H9 (cell line): ENCODE data around the gene SSRP1. TPM values are rescaled to one million over a fixed set of nuclear protein-coding genes. Genes with fewer than 3 reads are reported as not detected.

Experiments used
- DNase-seq: peaks from one replicate; pipeline ENCODE4 v3.0.0-alpha.2; 2017
- H2AFZ ChIP-seq: one replicate; pipeline ENCODE4 v1.6.1; 2013; ENCODE audit warnings: mild to moderate bottlenecking, low read length, control low read depth, moderate library complexity
- H2AK5ac ChIP-seq: 2 replicates; pipeline ENCODE4 v1.6.1; 2013; ENCODE audit warnings: low read length, control low read depth, mixed read lengths; ENCODE audit not compliant: insufficient read length
- H2BK120ac ChIP-seq: one replicate; pipeline ENCODE4 v1.6.1; 2013; ENCODE audit warnings: low read depth, mild to moderate bottlenecking, low read length, control low read depth, inconsistent platforms; ENCODE audit not compliant: poor library complexity, severe bottlenecking
- H2BK12ac ChIP-seq: 2 replicates; pipeline ENCODE4 v1.6.1; 2013; ENCODE audit warnings: low read length, control low read depth, mixed read lengths, low read depth; ENCODE audit not compliant: insufficient read length
- H2BK15ac ChIP-seq: 2 replicates; pipeline ENCODE4 v1.6.1; 2013; ENCODE audit warnings: low read depth, low read length, control low read depth
- H2BK20ac ChIP-seq: one replicate; pipeline ENCODE4 v1.6.1; 2013; ENCODE audit warnings: low read depth, mild to moderate bottlenecking, low read length, control low read depth, inconsistent platforms; ENCODE audit not compliant: poor library complexity, severe bottlenecking
- H2BK5ac ChIP-seq: 2 replicates; pipeline ENCODE4 v1.6.1; 2013; ENCODE audit warnings: low read length, control low read depth, mixed read lengths; ENCODE audit not compliant: insufficient read length
- H3K14ac ChIP-seq: 2 replicates; pipeline ENCODE4 v1.6.1; 2013; ENCODE audit warnings: low read length, control low read depth; ENCODE audit not compliant: insufficient read depth
- H3K18ac ChIP-seq: 2 replicates; pipeline ENCODE4 v1.6.1; 2013; ENCODE audit warnings: low read depth, mild to moderate bottlenecking, mixed read lengths, low read length, control low read depth; ENCODE audit not compliant: insufficient read length
- H3K23ac ChIP-seq: 2 replicates; pipeline ENCODE4 v1.6.1; 2013; ENCODE audit warnings: low read length, control low read depth, mixed read lengths, low read depth; ENCODE audit not compliant: insufficient read length
- H3K23me2 ChIP-seq: 2 replicates; pipeline ENCODE4 v1.6.1; 2013; ENCODE audit warnings: low read depth, mild to moderate bottlenecking, mixed read lengths, low read length, control low read depth; ENCODE audit not compliant: insufficient read length, poor library complexity, severe bottlenecking
- H3K27ac ChIP-seq: 2 replicates; pipeline ENCODE4 v1.5.1; 2013; ENCODE audit warnings: low read length, control low read depth, mixed read lengths, low read depth; ENCODE audit not compliant: insufficient read length
- H3K27me3 ChIP-seq: 2 replicates; pipeline ENCODE4 v1.6.1; 2013; ENCODE audit warnings: low read length, control low read depth, inconsistent platforms; ENCODE audit not compliant: insufficient read depth
- H3K4ac ChIP-seq: 2 replicates; pipeline ENCODE4 v1.6.1; 2013; ENCODE audit warnings: low read depth, mild to moderate bottlenecking, control low read depth, inconsistent platforms, low read length, moderate library complexity
- H3K4me1 ChIP-seq: 2 replicates; pipeline ENCODE4 v1.6.1; 2013; ENCODE audit warnings: low read length, control low read depth, inconsistent platforms; ENCODE audit not compliant: insufficient read depth
- H3K4me2 ChIP-seq: 2 replicates; pipeline ENCODE4 v1.6.1; 2013; ENCODE audit warnings: low read length, control low read depth, mixed read lengths; ENCODE audit not compliant: insufficient read length, insufficient read depth
- H3K56ac ChIP-seq: 2 replicates; pipeline ENCODE4 v1.6.1; 2013; ENCODE audit warnings: low read depth, mild to moderate bottlenecking, mixed read lengths, low read length, control low read depth; ENCODE audit not compliant: insufficient read length
- H3K79me1 ChIP-seq: 2 replicates; pipeline ENCODE4 v1.6.1; 2013; ENCODE audit warnings: low read depth, mild to moderate bottlenecking, moderate library complexity, low read length, control low read depth, inconsistent platforms; ENCODE audit not compliant: insufficient read depth, poor library complexity, severe bottlenecking
- H3K79me2 ChIP-seq: 2 replicates; pipeline ENCODE4 v1.6.1; 2013; ENCODE audit warnings: low read length, control low read depth, inconsistent platforms; ENCODE audit not compliant: insufficient read depth
- H3K9ac ChIP-seq: 2 replicates; pipeline ENCODE4 v1.6.1; 2013; ENCODE audit warnings: low read length, control low read depth, mixed read lengths; ENCODE audit not compliant: insufficient read length; ENCODE audit errors: extremely low read depth
- H3K9me3 ChIP-seq: one replicate; pipeline ENCODE4 v1.6.1; 2013; ENCODE audit warnings: low read depth, low read length, inconsistent platforms; ENCODE audit not compliant: control insufficient read depth
- H3T11ph ChIP-seq: one replicate; pipeline ENCODE4 v1.6.1; 2013; ENCODE audit warnings: mild to moderate bottlenecking, low read length, control low read depth, inconsistent platforms
- H4K20me1 ChIP-seq: one replicate; pipeline ENCODE4 v1.6.1; 2013; ENCODE audit not compliant: control insufficient read depth, insufficient read length, insufficient read depth
- H4K5ac ChIP-seq: 2 replicates; pipeline ENCODE4 v1.6.1; 2013; ENCODE audit warnings: low read depth, mild to moderate bottlenecking, mixed read lengths, low read length, control low read depth; ENCODE audit not compliant: insufficient read length
- H4K8ac ChIP-seq: replicated peaks from 2 replicates; pipeline ENCODE4 v1.6.1; 2013; ENCODE audit warnings: low read length, control low read depth, mixed read lengths, low read depth; ENCODE audit not compliant: insufficient read length
- H4K91ac ChIP-seq: 2 replicates; pipeline ENCODE4 v1.6.1; 2013; ENCODE audit warnings: low read depth, mild to moderate bottlenecking, moderate library complexity, mixed read lengths, low read length, control low read depth; ENCODE audit not compliant: insufficient read length
- H3K27ac Mint-ChIP-seq, 3 experiments: 2 replicates in 2 of 3; 3 replicates in 1 of 3; pipeline ENCODE4 v1.8.0; 2020 to 2021; ENCODE audit warnings: mixed read lengths in 3 of 3, mild to moderate bottlenecking in 1 of 3, moderate library complexity in 1 of 3
- H3K27me3 Mint-ChIP-seq: 2 replicates; pipeline ENCODE4 v1.8.0; 2021; ENCODE audit warnings: low read depth, mild to moderate bottlenecking, moderate library complexity, mixed read lengths
- H3K36me3 Mint-ChIP-seq, 3 experiments: 2 replicates in 2 of 3; 3 replicates in 1 of 3; pipeline ENCODE4 v1.8.0; 2020 to 2021; ENCODE audit warnings: low read depth in 3 of 3, mixed read lengths in 3 of 3; ENCODE audit not compliant: insufficient read depth in 1 of 3
- H3K4me1 Mint-ChIP-seq, 2 experiments: 2 replicates each; pipeline ENCODE4 v1.8.0; 2020; ENCODE audit warnings: mixed read lengths in 2 of 2
- H3K4me3 Mint-ChIP-seq, 2 experiments: 2 replicates in 1 of 2; 3 replicates in 1 of 2; pipeline ENCODE4 v1.8.0; 2020 to 2021; ENCODE audit warnings: mild to moderate bottlenecking in 2 of 2, mixed read lengths in 2 of 2, moderate library complexity in 1 of 2
- H3K9me3 Mint-ChIP-seq, 2 experiments: 2 replicates in 1 of 2; 3 replicates in 1 of 2; pipeline ENCODE4 v1.8.0; 2020; ENCODE audit warnings: mild to moderate bottlenecking in 2 of 2, mixed read lengths in 2 of 2, moderate library complexity in 1 of 2
- CTCF ChIP-seq: fragments of 200-600 bp; sonication (generic); conservative IDR thresholded peaks from 3 replicates; pipeline ENCODE4 v1.8.0; 2021; ENCODE audit warnings: antibody characterized with exemption, mild to moderate bottlenecking
- WGBS: extraction: QIAGEN DNeasy Blood & Tissue Kit; methylation state at CpG from one replicate; pipeline ENCODE4 v1.1.7; 2013; ENCODE audit warnings: missing lambda C conversion rate, low lambda C conversion rate, mixed read lengths; ENCODE audit not compliant: insufficient read length; ENCODE audit errors: extremely low coverage; 5-methylcytosine and 5-hydroxymethylcytosine counted together
- total RNA-seq: library from RNA; stranded (reverse); gene quantifications from 2 replicates; pipeline ENCODE4 v1.2.1, GENCODE V29; 2021

SSRP1 gene
- total RNA-seq, 1 experiment from 2014 or later, result 202 TPM

- H2BK120ac ChIP-seq, result no peak overlapping the region
- Mint-ChIP-seq H3K4me3 (peak overlapping the region; percentile 89 to 91), H3K9me3 (no peaks in the 10 kb centered on the region; a peak in 1 of 5 replicates), H3K36me3 (peaks cover 51 to 65% (median 64%) of the 10 kb centered on the region in 3 experiments), H3K27me3 (peaks cover 1% of the 10 kb centered on the region; the same call in 1 of the 2 replicates), H3K4me1 (peaks cover 40 to 41% of the 10 kb centered on the region in 2 experiments), H3K27ac (peak overlapping the region; percentile 99 to 100 (median 99))
- no peak for DNase-seq
- H3K9me3 ChIP-seq, result no peaks in the 10 kb centered on the region
- peaks cover 16% of the 10 kb centered on the region for H3K79me1 ChIP-seq
- H2BK12ac ChIP-seq, result no peak overlapping the region
- TF ChIP-seq CTCF, result no peak
- no peak overlapping the region for H4K91ac ChIP-seq
- no CpG with 5 or more reads among the region's 6 CpGs for WGBS
- no peak overlapping the region for H4K5ac ChIP-seq
- H3K23me2 ChIP-seq, result peaks cover 13% of the 10 kb centered on the region
- H4K8ac ChIP-seq, result peak overlapping the region; percentile 4
- peaks cover 13% of the 10 kb centered on the region; the same call in 1 of the 2 replicates for H3K4me1 ChIP-seq
- H2BK20ac ChIP-seq, result no peak overlapping the region
- H2BK5ac ChIP-seq, result no peak overlapping the region
- H3K27ac ChIP-seq, result peak overlapping the region; percentile 70
- H3T11ph ChIP-seq, result peak overlapping the region; percentile 74
- H3K9ac ChIP-seq, result peak overlapping the region; percentile 63
- peaks cover 11% of the 10 kb centered on the region for H3K79me2 ChIP-seq
- peak overlapping the region; percentile 73 for H3K18ac ChIP-seq
- no peak overlapping the region for H3K23ac ChIP-seq
- H2AFZ ChIP-seq, result no peak overlapping the region
- H2AK5ac ChIP-seq, result no peak overlapping the region
- H3K4ac ChIP-seq, result no peak overlapping the region
- no peak overlapping the region for H3K56ac ChIP-seq
- H2BK15ac ChIP-seq, result no peak overlapping the region
- H3K14ac ChIP-seq, result peak overlapping the region; percentile 50; the same call in 1 of the 2 replicates
- peak overlapping the region; percentile 56 for H3K4me2 ChIP-seq
- no peaks in the 10 kb centered on the region for H4K20me1 ChIP-seq
- H3K27me3 ChIP-seq, result no peaks in the 10 kb centered on the region
Measured at GRCh38 chr11:57325735-57326048, 10.0 kb downstream of the SSRP1 start.
